Progenitor cell of endocrine pancreas (in vitro differentiated cells): Measurements from ENCODE around the gene OTOP2. TPM values are rescaled to one million over a fixed set of nuclear protein-coding genes. Genes with fewer than 3 reads are reported as not detected.
"Not testable (repeated sequence)": the region's sequence is repeated elsewhere in the genome, so short reads cannot be mapped to it uniquely, and the experiment has no call there.

Experiments
- DNase-seq: peaks from one replicate; pipeline ENCODE4 v3.0.0; 2021; ENCODE audit warnings: low spot score; ENCODE audit not compliant: unreplicated experiment
- H3K27ac Mint-ChIP-seq: 2 replicates; pipeline ENCODE4 v1.8.0; 2021; ENCODE audit warnings: mild to moderate bottlenecking, moderate library complexity, mixed read lengths
- H3K27me3 Mint-ChIP-seq: 2 replicates; pipeline ENCODE4 v1.8.0; 2021; ENCODE audit warnings: mixed read lengths
- H3K36me3 Mint-ChIP-seq: 2 replicates; pipeline ENCODE4 v1.8.0; 2022; ENCODE audit warnings: mixed read lengths; ENCODE audit not compliant: insufficient read depth
- H3K4me1 Mint-ChIP-seq: 2 replicates; pipeline ENCODE4 v1.8.0; 2021; ENCODE audit warnings: low read depth, mixed read lengths
- H3K4me3 Mint-ChIP-seq: 2 replicates; pipeline ENCODE4 v1.8.0; 2021; ENCODE audit warnings: low read depth, mild to moderate bottlenecking, moderate library complexity, mixed read lengths
- H3K9me3 Mint-ChIP-seq: 2 replicates; pipeline ENCODE4 v1.8.0; 2021; ENCODE audit warnings: low read depth, mixed read lengths
- total RNA-seq: library from RNA; stranded (reverse); gene quantifications from 2 replicates; pipeline ENCODE4 v1.2.1, GENCODE V29; 2021
- TF ChIP-seq, protein P1 (sequence below): fragments of 200-600 bp; sonication (generic); IDR thresholded peaks from one replicate; pipeline ENCODE4 v1.5.0; 2021; ENCODE audit warnings: antibody characterized with exemption, mild to moderate bottlenecking; ENCODE audit not compliant: unreplicated experiment

OTOP2 gene
- total RNA-seq, 1 donor from 2014 or later = not detected

DNA sequence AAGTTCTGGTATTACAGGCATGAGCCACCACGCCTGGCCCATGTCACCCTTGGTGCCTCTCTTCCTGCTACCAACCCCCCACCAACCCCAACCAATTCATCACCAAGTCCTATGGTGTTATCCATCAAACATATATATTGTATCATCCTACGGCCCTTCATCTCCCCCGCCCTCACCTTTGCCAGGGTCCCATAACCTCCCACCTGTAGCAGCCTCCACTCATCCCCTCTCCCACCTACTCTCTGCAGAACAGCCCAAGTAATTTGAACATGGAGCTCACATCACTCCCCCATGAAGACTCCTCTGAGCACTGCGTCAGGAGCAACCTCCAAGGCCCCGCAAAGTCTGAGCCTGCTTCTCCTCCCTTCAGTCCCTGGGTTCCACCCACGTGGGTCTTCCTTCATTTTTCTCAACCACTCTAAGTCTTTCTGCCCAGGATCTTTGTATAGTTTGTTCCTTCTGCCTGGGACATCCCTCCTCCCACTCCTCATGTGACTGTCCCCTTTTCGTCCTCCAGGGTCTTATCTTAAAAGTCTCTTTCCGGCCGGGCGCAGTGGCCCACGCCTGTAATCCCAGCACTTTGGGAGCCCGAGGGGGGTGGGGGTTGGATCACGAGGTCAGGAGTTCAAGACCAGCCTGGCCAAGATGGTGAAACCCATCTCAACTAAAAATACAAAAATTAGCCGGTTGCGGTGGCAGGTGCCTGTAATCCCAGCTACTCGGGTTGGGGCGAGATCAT, 55.5 kb downstream of the OTOP2 start:
- Mint-ChIP-seq H3K9me3 (no peaks in the 10 kb centered on the region), H3K27me3 (peaks cover 18% of the 10 kb centered on the region), H3K4me1 (peaks cover 7% of the 10 kb centered on the region), H3K27ac (no peak overlapping the region), H3K36me3 (no peaks in the 10 kb centered on the region), H3K4me3 (no peak overlapping the region)
- TF ChIP-seq, protein P1, sequence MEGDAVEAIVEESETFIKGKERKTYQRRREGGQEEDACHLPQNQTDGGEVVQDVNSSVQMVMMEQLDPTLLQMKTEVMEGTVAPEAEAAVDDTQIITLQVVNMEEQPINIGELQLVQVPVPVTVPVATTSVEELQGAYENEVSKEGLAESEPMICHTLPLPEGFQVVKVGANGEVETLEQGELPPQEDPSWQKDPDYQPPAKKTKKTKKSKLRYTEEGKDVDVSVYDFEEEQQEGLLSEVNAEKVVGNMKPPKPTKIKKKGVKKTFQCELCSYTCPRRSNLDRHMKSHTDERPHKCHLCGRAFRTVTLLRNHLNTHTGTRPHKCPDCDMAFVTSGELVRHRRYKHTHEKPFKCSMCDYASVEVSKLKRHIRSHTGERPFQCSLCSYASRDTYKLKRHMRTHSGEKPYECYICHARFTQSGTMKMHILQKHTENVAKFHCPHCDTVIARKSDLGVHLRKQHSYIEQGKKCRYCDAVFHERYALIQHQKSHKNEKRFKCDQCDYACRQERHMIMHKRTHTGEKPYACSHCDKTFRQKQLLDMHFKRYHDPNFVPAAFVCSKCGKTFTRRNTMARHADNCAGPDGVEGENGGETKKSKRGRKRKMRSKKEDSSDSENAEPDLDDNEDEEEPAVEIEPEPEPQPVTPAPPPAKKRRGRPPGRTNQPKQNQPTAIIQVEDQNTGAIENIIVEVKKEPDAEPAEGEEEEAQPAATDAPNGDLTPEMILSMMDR = no peak
- no peak for DNase-seq

DNA sequence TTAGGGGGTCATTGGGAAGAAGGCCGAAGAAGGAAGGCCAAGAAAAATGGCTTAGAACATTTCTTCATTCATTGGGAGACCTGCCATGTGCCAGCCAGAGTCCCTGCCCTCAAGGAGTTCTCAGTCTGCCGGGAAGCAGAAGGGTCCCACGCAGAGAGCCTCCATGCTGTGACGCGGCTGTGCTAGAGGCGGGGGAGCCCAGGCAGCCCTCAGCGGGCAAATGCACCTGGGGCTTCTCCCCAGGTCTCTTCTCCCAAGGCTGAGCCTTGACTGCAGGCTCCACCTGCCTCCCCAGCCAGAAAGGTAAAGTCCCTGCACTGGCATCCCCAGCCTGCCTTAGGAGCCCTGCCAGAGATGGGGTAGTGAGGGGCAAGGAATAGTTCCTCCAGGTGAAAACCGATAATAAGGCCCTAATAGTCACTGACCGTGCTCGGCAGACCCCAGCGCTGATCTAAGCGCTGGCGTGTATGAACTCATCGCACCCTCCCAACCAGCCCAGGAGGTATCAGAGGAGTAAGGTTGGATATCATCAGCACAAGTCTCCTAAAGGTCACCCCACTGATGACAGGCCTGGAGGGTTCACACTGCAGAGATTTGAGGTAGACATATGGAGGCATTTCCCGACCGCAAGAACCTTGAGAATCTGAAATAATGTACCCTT, 57.4 kb downstream of the OTOP2 start:
- Mint-ChIP-seq H3K4me3 (peak overlapping the region; percentile 83), H3K27ac (peak overlapping the region; percentile 95), H3K9me3 (no peaks in the 10 kb centered on the region), H3K27me3 (peaks cover 11% of the 10 kb centered on the region), H3K4me1 (peaks cover 4% of the 10 kb centered on the region), H3K36me3 (no peaks in the 10 kb centered on the region)
- DNase-seq = no peak
- TF ChIP-seq, protein P1 = no peak

DNA sequence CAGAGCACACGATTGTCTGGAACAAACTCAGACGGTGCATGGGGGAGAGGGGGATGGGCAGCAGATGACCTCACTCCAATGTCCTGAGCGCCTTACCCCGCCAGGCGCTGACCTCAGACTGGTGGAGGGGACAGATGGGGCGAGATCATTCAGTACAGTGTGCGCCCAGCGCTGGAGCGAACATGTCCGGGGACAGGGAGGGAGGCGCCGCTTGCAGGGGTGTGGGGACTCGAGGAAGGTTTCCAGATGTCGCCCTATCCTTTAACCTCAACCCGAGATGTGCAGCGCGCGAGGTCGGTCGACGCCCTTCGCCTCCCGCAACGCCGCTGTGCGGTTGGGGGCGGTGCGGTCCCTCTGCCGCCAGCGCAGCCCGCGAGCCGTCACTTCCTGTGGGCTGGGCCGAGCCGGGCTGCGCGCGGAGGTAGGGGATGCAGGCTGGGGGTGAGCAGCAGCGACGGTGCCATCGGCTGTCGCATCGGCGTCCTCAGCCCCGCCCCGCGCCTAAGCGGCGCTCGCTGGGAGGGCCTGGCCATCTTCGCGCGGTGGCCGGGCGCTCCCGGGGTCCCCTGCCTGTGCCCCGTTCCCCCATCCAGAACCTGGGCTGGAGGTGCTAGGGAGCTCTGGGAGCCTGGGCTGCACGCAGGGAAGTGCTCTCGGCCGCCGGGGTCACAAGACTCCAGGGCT, 58.0 kb downstream of the OTOP2 start:
- Mint-ChIP-seq H3K27ac (peak overlapping the region; percentile 95), H3K4me3 (peak overlapping the region; percentile 83), H3K27me3 (peaks cover 11% of the 10 kb centered on the region), H3K4me1 (peaks cover 7% of the 10 kb centered on the region), H3K9me3 (no peaks in the 10 kb centered on the region), H3K36me3 (no peaks in the 10 kb centered on the region)
- DNase-seq = peak; percentile 69
- TF ChIP-seq, protein P1 = no peak

DNA sequence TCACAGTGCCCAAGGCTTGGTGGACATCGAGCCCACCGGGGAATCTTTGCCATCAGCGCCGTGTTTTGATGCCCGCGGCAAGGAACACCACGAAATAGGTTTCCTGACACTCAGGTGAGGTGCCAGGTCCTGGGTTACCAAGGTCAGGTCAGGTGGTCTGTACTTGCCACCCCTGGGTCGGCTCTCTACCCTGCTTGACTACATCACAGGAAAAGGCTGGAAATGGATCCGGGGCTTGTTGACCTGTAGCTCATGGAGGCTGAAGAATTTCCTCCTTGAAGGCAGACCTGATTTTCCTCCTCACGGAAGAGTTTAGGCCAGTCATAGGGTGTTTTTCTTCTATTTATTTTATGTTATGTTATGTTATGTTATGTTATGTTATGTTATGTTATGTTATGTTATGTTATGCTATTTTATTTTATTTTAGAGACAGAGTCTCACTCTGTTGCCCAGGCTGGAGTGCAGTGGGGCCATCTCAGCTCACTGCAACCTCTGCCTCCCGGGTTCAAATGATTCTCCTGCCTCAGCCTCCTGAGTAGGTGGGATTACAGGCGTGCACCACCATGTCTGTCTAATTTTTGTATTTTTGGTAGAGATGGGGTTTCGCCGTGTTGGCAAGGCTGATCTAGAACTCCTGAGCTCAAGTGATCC, 58.7 kb downstream of the OTOP2 start:
- not testable (repeated sequence) for H3K36me3 Mint-ChIP-seq, H3K27me3 Mint-ChIP-seq, H3K4me1 Mint-ChIP-seq, DNase-seq, H3K9me3 Mint-ChIP-seq
- Mint-ChIP-seq H3K27ac (peak overlapping the region; percentile 49), H3K4me3 (peak overlapping the region; percentile 83)

Other genes starting within 250 kb of the OTOP2 start
- gene CD300LF, start 211.3 kb upstream of the OTOP2 start, total RNA-seq = not detected in 2 replicates
- gene RAB37, start 187.0 kb upstream of the OTOP2 start, total RNA-seq = 3.2 TPM in 2 replicates
- gene NHERF1, start 175.6 kb upstream of the OTOP2 start, total RNA-seq = 135 and 143 TPM in 2 replicates
- gene NAT9, start 147.9 kb upstream of the OTOP2 start, total RNA-seq = 59.6 and 60.2 TPM in 2 replicates
- 0.57 and 0.84 TPM in 2 replicates for gene GRIN2C, start 64.4 kb upstream of the OTOP2 start, total RNA-seq
- gene FDXR, start 51.3 kb upstream of the OTOP2 start, total RNA-seq = 16.9 and 18.2 TPM in 2 replicates
- gene FADS6, start 30.6 kb upstream of the OTOP2 start, total RNA-seq = 0.14 and 0.42 TPM in 2 replicates
- 0.18 and 0.19 TPM in 2 replicates for gene USH1G, start 1.0 kb upstream of the OTOP2 start, total RNA-seq
- gene OTOP3, start 11.6 kb downstream of the OTOP2 start, total RNA-seq = 0.57 and 0.67 TPM in 2 replicates
- gene HID1, start 48.5 kb downstream of the OTOP2 start, total RNA-seq = 94.2 and 101 TPM in 2 replicates
- gene CDR2L, start 63.4 kb downstream of the OTOP2 start, total RNA-seq = 17.2 and 17.8 TPM in 2 replicates
- gene MRPL58, start 88.4 kb downstream of the OTOP2 start, total RNA-seq = 26.5 and 26.8 TPM in 2 replicates
- 160 and 163 TPM in 2 replicates for gene ATP5PD, start 122.7 kb downstream of the OTOP2 start, total RNA-seq
- gene KCTD2, start 123.0 kb downstream of the OTOP2 start, total RNA-seq = 24.9 and 27.1 TPM in 2 replicates
- 16.0 and 16.9 TPM in 2 replicates for gene SLC16A5, start 163.7 kb downstream of the OTOP2 start, total RNA-seq
- gene ARMC7, start 185.7 kb downstream of the OTOP2 start, total RNA-seq = 16.7 and 16.9 TPM in 2 replicates
- 53.3 and 58.8 TPM in 2 replicates for gene NT5C, start 207.5 kb downstream of the OTOP2 start, total RNA-seq
- 202 TPM in 2 replicates for gene JPT1, start 230.2 kb downstream of the OTOP2 start, total RNA-seq